ENCODE data around the gene PCDHA7.
"Not testable (repeated sequence)": the region's sequence is repeated elsewhere in the genome, so short reads cannot be mapped to it uniquely, and the experiment has no call there.

The PCDHA7 gene

GRCh38 chr5:140833993-140834392, at the start of gene PCDHA7:
Gene PCDHA7 (plus strand): TSS chr5:140834269. CDS start chr5:140834384, 115 bp downstream.
- no peak for DNase-seq (ENCODE audit: low read depth)

- no peak for DNase-seq (ENCODE audit: low read depth)
These were observed 48.0 kb upstream of the PCDHA7 start, which contains the start of gene PCDHA1 for GRCh38 chr5:140785905-140786686. Gene PCDHA1 (plus strand): TSS chr5:140786140.

- not testable (repeated sequence) for DNase-seq (ENCODE audit: low read depth)
These were observed 46.6 kb upstream of the PCDHA7 start for GRCh38 chr5:140787422-140787821.

- not testable (repeated sequence) for DNase-seq (ENCODE audit: low read depth)
These were observed 46.1 kb upstream of the PCDHA7 start for GRCh38 chr5:140787849-140788504.

- DNase-seq (ENCODE audit: low read depth): no peak
These were observed 43.0 kb upstream of the PCDHA7 start for GRCh38 chr5:140791089-140791488.

GRCh38 chr5:140794595-140795258, 39.3 kb upstream of the PCDHA7 start, which contains the start of gene PCDHA2:
Gene PCDHA2 (plus strand): TSS chr5:140794852.
- no peak for DNase-seq (ENCODE audit: low read depth)

- no peak for DNase-seq (ENCODE audit: low read depth)
These were observed 38.8 kb upstream of the PCDHA7 start for GRCh38 chr5:140795259-140795641.

- DNase-seq (ENCODE audit: low read depth): not testable (repeated sequence)
These were observed 37.9 kb upstream of the PCDHA7 start for GRCh38 chr5:140796072-140796717.

GRCh38 chr5:140796718-140797095, 37.4 kb upstream of the PCDHA7 start:
- DNase-seq (ENCODE audit: low read depth): no peak

- DNase-seq (ENCODE audit: low read depth): no peak
These were observed 33.1 kb upstream of the PCDHA7 start, which contains the start of gene PCDHA3 for GRCh38 chr5:140800816-140801493. Gene PCDHA3 (plus strand): TSS chr5:140801057.

GRCh38 chr5:140801494-140801841, 32.6 kb upstream of the PCDHA7 start:
- DNase-seq (ENCODE audit: low read depth): no peak

GRCh38 chr5:140802381-140802780, 31.7 kb upstream of the PCDHA7 start:
- DNase-seq (ENCODE audit: low read depth): not testable (repeated sequence)

GRCh38 chr5:140802781-140803271, 31.2 kb upstream of the PCDHA7 start:
- no peak for DNase-seq (ENCODE audit: low read depth)

- no peak for DNase-seq (ENCODE audit: low read depth)
These were observed 27.0 kb upstream of the PCDHA7 start, which contains the start of gene PCDHA4 for GRCh38 chr5:140806834-140807775. Gene PCDHA4 (plus strand): TSS chr5:140807068.

- DNase-seq (ENCODE audit: low read depth): not testable (repeated sequence)
These were observed 25.7 kb upstream of the PCDHA7 start for GRCh38 chr5:140808241-140808888.

GRCh38 chr5:140808889-140809291, 25.2 kb upstream of the PCDHA7 start:
- no peak for DNase-seq (ENCODE audit: low read depth)

- no peak for DNase-seq (ENCODE audit: low read depth)
These were observed 12.4 kb upstream of the PCDHA7 start, which contains the start of gene PCDHA5 for GRCh38 chr5:140821375-140822280. Gene PCDHA5 (plus strand): TSS chr5:140821613.

- DNase-seq (ENCODE audit: low read depth): no peak
These were observed 11.8 kb upstream of the PCDHA7 start for GRCh38 chr5:140822281-140822629.

- not testable (repeated sequence) for DNase-seq (ENCODE audit: low read depth)
These were observed 11.1 kb upstream of the PCDHA7 start for GRCh38 chr5:140822969-140823368.
